ENCODE measurements around the gene ARL16. TPM values are rescaled to one million over a fixed set of nuclear protein-coding genes. Genes with fewer than 3 reads are reported as not detected.

Gene ARL16
- total and polyA plus RNA-seq, 3 experiments from 2014 or later = 16.3 to 33.0 (median 19.7) TPM

- Mint-ChIP-seq H3K4me1 (peaks cover 27 to 49% (median 41%) of the 10 kb centered on the region in 3 donors), H3K27me3 (no peaks in the 10 kb centered on the region), H3K27ac (peak within 1 kb of the TSS; percentile 86 to 98 (median 96)), H3K9me3 (no peaks in the 10 kb centered on the region), H3K4me3 (peak within 1 kb of the TSS; percentile 93 to 99 (median 94)), H3K36me3 (peaks cover 0 to 44% (median 6%) of the 10 kb centered on the region in 3 donors)
- H3K27me3 ChIP-seq (ENCODE audit: insufficient read depth, low read length, poor library complexity, severe bottlenecking) = no peaks in the 10 kb centered on the region
- peak within 1 kb of the TSS; percentile 76 for H3K4me3 ChIP-seq (ENCODE audit: low read length)
- peaks cover 54% of the 10 kb centered on the region for H3K4me1 ChIP-seq (ENCODE audit: insufficient read depth, low read length)
- POLR2A ChIA-PET = interaction anchor here (0.7 to 1.0 kb wide), 3 partner anchors 11 to 878 kb away, joined by 3 to 9 read pairs (median 4); partner anchors contain the start of genes ARL16 and HGS
- CTCF ChIA-PET = interaction anchor here (1.2 kb wide), 1 partner anchor 18 kb away, joined by 3 read pairs; no protein-coding TSS in a partner anchor
- peak within 1 kb of the TSS; percentile 81 for H3K27ac ChIP-seq (ENCODE audit: low read depth, low read length)
- peak; percentile 89 to 94 (median 90) for DNase-seq
- H3K9me3 ChIP-seq (ENCODE audit: low read length) = no peaks in the 10 kb centered on the region
- H3K36me3 ChIP-seq (ENCODE audit: insufficient read depth, low read length) = peaks cover 16% of the 10 kb centered on the region
These were observed 17.0 kb downstream of the ARL16 start, which contains the start of the genes CCDC137 and OXLD1 for GRCh38 chr17:81666342-81667191. Gene CCDC137, plus strand, starts transcription at chr17:81666737. Its CDS starts 30 bp downstream, at chr17:81666767. Gene OXLD1, minus strand, starts transcription at chr17:81666605. Its CDS starts 28 bp downstream, at chr17:81666577.

GRCh38 chr17:81666092-81666341 is 17.6 kb downstream of the ARL16 start:
- Mint-ChIP-seq H3K27ac (peak overlapping the region; percentile 86 to 98 (median 96)), H3K9me3 (no peaks in the 10 kb centered on the region), H3K4me3 (peak overlapping the region; percentile 93 to 99 (median 94)), H3K27me3 (no peaks in the 10 kb centered on the region), H3K36me3 (peaks cover 0 to 38% (median 6%) of the 10 kb centered on the region in 3 donors), H3K4me1 (peaks cover 27 to 49% (median 41%) of the 10 kb centered on the region in 3 donors)
- POLR2A ChIA-PET = interaction anchor here (0.7 to 1.0 kb wide), 4 partner anchors 11 to 878 kb away, joined by 3 to 9 read pairs (median 4); partner anchors contain the start of genes ARL16 and HGS
- peaks cover 54% of the 10 kb centered on the region for H3K4me1 ChIP-seq (ENCODE audit: insufficient read depth, low read length)
- H3K27ac ChIP-seq (ENCODE audit: low read depth, low read length) = peak overlapping the region; percentile 81
- no peaks in the 10 kb centered on the region for H3K9me3 ChIP-seq (ENCODE audit: low read length)
- H3K4me3 ChIP-seq (ENCODE audit: low read length) = peak overlapping the region; percentile 76
- H3K36me3 ChIP-seq (ENCODE audit: insufficient read depth, low read length) = peaks cover 10% of the 10 kb centered on the region
- CTCF ChIA-PET = no interaction called here
- no peaks in the 10 kb centered on the region for H3K27me3 ChIP-seq (ENCODE audit: insufficient read depth, low read length, poor library complexity, severe bottlenecking)
- peak in 1 of 5 donors; percentile 10 for DNase-seq

- peaks cover 9% of the 10 kb centered on the region for H3K36me3 ChIP-seq (ENCODE audit: insufficient read depth, low read length)
- Mint-ChIP-seq H3K4me1 (peaks cover 27 to 49% (median 41%) of the 10 kb centered on the region in 3 donors), H3K27me3 (no peaks in the 10 kb centered on the region), H3K9me3 (no peaks in the 10 kb centered on the region), H3K36me3 (peaks cover 0 to 36% (median 6%) of the 10 kb centered on the region in 3 donors), H3K27ac (peak overlapping the region; percentile 86 to 98 (median 96)), H3K4me3 (peak overlapping the region; percentile 93 to 99 (median 94))
- POLR2A ChIA-PET = interaction anchor here (1.0 to 1.3 kb wide), 2 partner anchors 18 to 37 kb away, joined by 4 to 6 read pairs; partner anchors contain the start of genes ARL16 and HGS
- H3K9me3 ChIP-seq (ENCODE audit: low read length) = no peaks in the 10 kb centered on the region
- CTCF ChIA-PET = no interaction called here
- H3K27ac ChIP-seq (ENCODE audit: low read depth, low read length) = peak overlapping the region; percentile 81
- peak overlapping the region; percentile 76 for H3K4me3 ChIP-seq (ENCODE audit: low read length)
- H3K27me3 ChIP-seq (ENCODE audit: insufficient read depth, low read length, poor library complexity, severe bottlenecking) = no peaks in the 10 kb centered on the region
- peaks cover 54% of the 10 kb centered on the region for H3K4me1 ChIP-seq (ENCODE audit: insufficient read depth, low read length)
- DNase-seq = peak in 2 of 5 donors; percentile 16 to 55
These were observed 18.1 kb downstream of the ARL16 start for GRCh38 chr17:81665205-81666091.

GRCh38 chr17:81664051-81664470 is 19.5 kb downstream of the ARL16 start:
- peak overlapping the region in 2 of 8 donors; percentile 43 to 96 for H3K27ac Mint-ChIP-seq
- peak overlapping the region; percentile 21 for H3K27ac ChIP-seq (ENCODE audit: low read depth, low read length)
- no peaks in the 10 kb centered on the region for H3K36me3 ChIP-seq (ENCODE audit: insufficient read depth, low read length)
- no peak overlapping the region for H3K4me3 ChIP-seq (ENCODE audit: low read length)
- no peaks in the 10 kb centered on the region for H3K27me3 Mint-ChIP-seq
- no peaks in the 10 kb centered on the region for H3K9me3 ChIP-seq (ENCODE audit: low read length)
- H3K4me3 Mint-ChIP-seq = peak overlapping the region in 3 of 7 donors; percentile 37 to 47 (median 45)
- peaks cover 54% of the 10 kb centered on the region for H3K4me1 ChIP-seq (ENCODE audit: insufficient read depth, low read length)
- H3K9me3 Mint-ChIP-seq = no peaks in the 10 kb centered on the region
- peaks cover 0 to 27% (median 6%) of the 10 kb centered on the region in 3 donors for H3K36me3 Mint-ChIP-seq
- no peaks in the 10 kb centered on the region for H3K27me3 ChIP-seq (ENCODE audit: insufficient read depth, low read length, poor library complexity, severe bottlenecking)
- POLR2A ChIA-PET = interaction anchor here (1.1 kb wide), 1 partner anchor 19 kb away, joined by 3 read pairs; the partner anchor contains the start of genes ARL16 and HGS
- H3K4me1 Mint-ChIP-seq = peaks cover 27 to 49% (median 41%) of the 10 kb centered on the region in 3 donors
- no peak for DNase-seq
- CTCF ChIA-PET = no interaction called here

- DNase-seq = no peak
These were observed 21.6 kb downstream of the ARL16 start for GRCh38 chr17:81662002-81662401.

GRCh38 chr17:81660441-81660840 is 23.2 kb downstream of the ARL16 start:
- Mint-ChIP-seq H3K27ac (peak overlapping the region in 1 of 8 donors; percentile 87), H3K9me3 (no peaks in the 10 kb centered on the region), H3K36me3 (peaks cover 0 to 3% (median 0%) of the 10 kb centered on the region in 3 donors), H3K27me3 (no peaks in the 10 kb centered on the region), H3K4me3 (peak overlapping the region in 1 of 7 donors; percentile 36), H3K4me1 (peaks cover 8 to 19% (median 18%) of the 10 kb centered on the region in 3 donors)
- Histone ChIP-seq H3K4me1 (ENCODE audit: insufficient read depth, low read length) (peaks cover 34% of the 10 kb centered on the region), H3K27me3 (ENCODE audit: insufficient read depth, low read length, poor library complexity, severe bottlenecking) (no peaks in the 10 kb centered on the region), H3K9me3 (ENCODE audit: low read length) (no peaks in the 10 kb centered on the region), H3K4me3 (ENCODE audit: low read length) (no peak overlapping the region), H3K36me3 (ENCODE audit: insufficient read depth, low read length) (no peaks in the 10 kb centered on the region), H3K27ac (ENCODE audit: low read depth, low read length) (no peak overlapping the region)
- ChIA-PET POLR2A (no interaction called here), CTCF (no interaction called here)
- no peak for DNase-seq

More at GRCh38 chr17:81662002-81662401, 21.6 kb downstream of the ARL16 start:
- H3K9me3 Mint-ChIP-seq = no peaks in the 10 kb centered on the region
- Histone ChIP-seq H3K27me3 (ENCODE audit: insufficient read depth, low read length, poor library complexity, severe bottlenecking) (no peaks in the 10 kb centered on the region), H3K9me3 (ENCODE audit: low read length) (no peaks in the 10 kb centered on the region), H3K4me1 (ENCODE audit: insufficient read depth, low read length) (peaks cover 40% of the 10 kb centered on the region), H3K36me3 (ENCODE audit: insufficient read depth, low read length) (no peaks in the 10 kb centered on the region), H3K27ac (ENCODE audit: low read depth, low read length) (no peak overlapping the region), H3K4me3 (ENCODE audit: low read length) (no peak overlapping the region)
- POLR2A ChIA-PET = no interaction called here
- peaks cover 0 to 13% (median 2%) of the 10 kb centered on the region in 3 donors for H3K36me3 Mint-ChIP-seq
- no peaks in the 10 kb centered on the region for H3K27me3 Mint-ChIP-seq
- CTCF ChIA-PET = no interaction called here
- H3K4me1 Mint-ChIP-seq = peaks cover 17 to 33% (median 32%) of the 10 kb centered on the region in 3 donors
- H3K27ac Mint-ChIP-seq = peak overlapping the region in 2 of 8 donors; percentile 7 to 85
- no peak overlapping the region for H3K4me3 Mint-ChIP-seq

- Mint-ChIP-seq H3K27ac (no peak overlapping the region), H3K4me1 (peaks cover 6 to 13% (median 8%) of the 10 kb centered on the region in 3 donors), H3K9me3 (no peaks in the 10 kb centered on the region), H3K4me3 (no peak overlapping the region), H3K27me3 (no peaks in the 10 kb centered on the region), H3K36me3 (no peaks in the 10 kb centered on the region)
- Histone ChIP-seq H3K27ac (ENCODE audit: low read depth, low read length) (no peak overlapping the region), H3K27me3 (ENCODE audit: insufficient read depth, low read length, poor library complexity, severe bottlenecking) (no peaks in the 10 kb centered on the region), H3K4me3 (ENCODE audit: low read length) (no peak overlapping the region), H3K4me1 (ENCODE audit: insufficient read depth, low read length) (peaks cover 20% of the 10 kb centered on the region), H3K9me3 (ENCODE audit: low read length) (no peaks in the 10 kb centered on the region), H3K36me3 (ENCODE audit: insufficient read depth, low read length) (no peaks in the 10 kb centered on the region)
- DNase-seq = no peak
- ChIA-PET CTCF (no interaction called here), POLR2A (no interaction called here)
These were observed 24.6 kb downstream of the ARL16 start for GRCh38 chr17:81659038-81659437.

Data from CD8-positive, alpha-beta memory T cell (primary cell).